Measurements from ENCODE around the gene ADCY9. TPM values are rescaled to one million over a fixed set of nuclear protein-coding genes. Genes with fewer than 3 reads are reported as not detected.
A peak's percentile ranks its signal among the peaks of the same experiment; 100 is the strongest.

The ADCY9 gene
- total RNA-seq, 1 experiment from 2014 or later, result 7.1 TPM

- CTCF ChIA-PET, result interaction anchor here (0.7 to 2.9 kb wide), 5 partner anchors 40 to 269 kb away, joined by 3 to 33 read pairs (median 6); no protein-coding TSS in a partner anchor
- intact Hi-C loops (cut with micrococcal nuclease; ENCODE audit: unreplicated experiment), result loop anchor here (5.0 to 10.0 kb wide), 3 partner anchors 130 to 268 kb away; partner anchors contain the start of gene ADCY9
- no TSS peak for BruUV-seq (replicated peaks)
- peaks cover 18% of the 10 kb centered on the region for H3K4me1 Mint-ChIP-seq (ENCODE audit: low read depth, unreplicated experiment)
- no peaks in the 10 kb centered on the region for H3K27me3 Mint-ChIP-seq (ENCODE audit: unreplicated experiment)
- DNase-seq, result no peak
- no peaks in the 10 kb centered on the region for H3K9me3 Mint-ChIP-seq (ENCODE audit: low read depth, unreplicated experiment)
- no peak for TF ChIP-seq CTCF (IDR thresholded peaks at IDR 0.05; ENCODE audit: unreplicated experiment)
- H3K4me3 Mint-ChIP-seq (ENCODE audit: low read depth, unreplicated experiment), result no peak overlapping the region
- H3K36me3 Mint-ChIP-seq (ENCODE audit: insufficient read depth, unreplicated experiment), result peaks cover 8% of the 10 kb centered on the region
- H3K27ac Mint-ChIP-seq (ENCODE audit: unreplicated experiment), result no peak overlapping the region
Measured at GRCh38 chr16:3984111-3985060, 131.9 kb downstream of the ADCY9 start.

GRCh38 chr16:3983081-3983520 lies 133.1 kb downstream of the ADCY9 start:
- Mint-ChIP-seq H3K9me3 (ENCODE audit: low read depth, unreplicated experiment) (no peaks in the 10 kb centered on the region), H3K36me3 (ENCODE audit: insufficient read depth, unreplicated experiment) (peaks cover 5% of the 10 kb centered on the region), H3K27me3 (ENCODE audit: unreplicated experiment) (no peaks in the 10 kb centered on the region), H3K4me1 (ENCODE audit: low read depth, unreplicated experiment) (peaks cover 18% of the 10 kb centered on the region), H3K27ac (ENCODE audit: unreplicated experiment) (no peak overlapping the region), H3K4me3 (ENCODE audit: low read depth, unreplicated experiment) (peak overlapping the region; percentile 46)
- BruUV-seq (replicated peaks), result no TSS peak
- intact Hi-C loops (cut with micrococcal nuclease; ENCODE audit: unreplicated experiment), result loop anchor here (5.0 to 10.0 kb wide), 3 partner anchors 132 to 269 kb away; partner anchors contain the start of gene ADCY9
- DNase-seq, result peak; percentile 92
- TF ChIP-seq CTCF (IDR thresholded peaks at IDR 0.05; ENCODE audit: unreplicated experiment), result peak; percentile 86
- CTCF ChIA-PET, result interaction anchor here (0.5 to 2.9 kb wide), 14 partner anchors 33 to 348 kb away, joined by 3 to 33 read pairs (median 3); no protein-coding TSS in a partner anchor

GRCh38 chr16:3982216-3982615 lies 134.0 kb downstream of the ADCY9 start:
- TF ChIP-seq CTCF (IDR thresholded peaks at IDR 0.05; ENCODE audit: unreplicated experiment), result no peak
- no TSS peak for BruUV-seq (replicated peaks)
- Mint-ChIP-seq H3K27me3 (ENCODE audit: unreplicated experiment) (no peaks in the 10 kb centered on the region), H3K4me3 (ENCODE audit: low read depth, unreplicated experiment) (no peak overlapping the region), H3K9me3 (ENCODE audit: low read depth, unreplicated experiment) (no peaks in the 10 kb centered on the region), H3K4me1 (ENCODE audit: low read depth, unreplicated experiment) (peaks cover 18% of the 10 kb centered on the region), H3K27ac (ENCODE audit: unreplicated experiment) (no peak overlapping the region), H3K36me3 (ENCODE audit: insufficient read depth, unreplicated experiment) (peaks cover 4% of the 10 kb centered on the region)
- DNase-seq, result no peak
- intact Hi-C loops (cut with micrococcal nuclease; ENCODE audit: unreplicated experiment), result loop anchor here (5.0 to 10.0 kb wide), 3 partner anchors 133 to 270 kb away; partner anchors contain the start of gene ADCY9
- CTCF ChIA-PET, result interaction anchor here (0.8 to 2.9 kb wide), 9 partner anchors 39 to 349 kb away, joined by 3 to 33 read pairs (median 4); no protein-coding TSS in a partner anchor

- no peak for TF ChIP-seq CTCF (IDR thresholded peaks at IDR 0.05; ENCODE audit: unreplicated experiment)
- intact Hi-C loops (cut with micrococcal nuclease; ENCODE audit: unreplicated experiment), result loop anchor here (5.0 to 10.0 kb wide), 3 partner anchors 134 to 272 kb away; partner anchors contain the start of gene ADCY9
- no peaks in the 10 kb centered on the region for H3K9me3 Mint-ChIP-seq (ENCODE audit: low read depth, unreplicated experiment)
- H3K27me3 Mint-ChIP-seq (ENCODE audit: unreplicated experiment), result no peaks in the 10 kb centered on the region
- no peak for DNase-seq
- peaks cover 4% of the 10 kb centered on the region for H3K36me3 Mint-ChIP-seq (ENCODE audit: insufficient read depth, unreplicated experiment)
- no peak overlapping the region for H3K27ac Mint-ChIP-seq (ENCODE audit: unreplicated experiment)
- CTCF ChIA-PET, result no interaction called here
- H3K4me1 Mint-ChIP-seq (ENCODE audit: low read depth, unreplicated experiment), result peaks cover 18% of the 10 kb centered on the region
- no peak overlapping the region for H3K4me3 Mint-ChIP-seq (ENCODE audit: low read depth, unreplicated experiment)
- BruUV-seq (replicated peaks), result no TSS peak
Measured at GRCh38 chr16:3980253-3981111, 135.8 kb downstream of the ADCY9 start.
